ENCODE results near the gene OTULIN.
A peak's percentile ranks its signal among the peaks of the same experiment; 100 is the strongest.

The OTULIN gene

GRCh38 chr5:14664270-14665100, at the start of gene OTULIN:
Gene OTULIN (plus strand): TSS chr5:14664718. CDS start chr5:14664826, 108 bp downstream.
- peak; percentile 83 for DNase-seq

- no peak for DNase-seq
Observed at GRCh38 chr5:14615365-14615764, 49.2 kb upstream of the OTULIN start.

- no peak for DNase-seq
Observed at GRCh38 chr5:14617441-14617840, 47.1 kb upstream of the OTULIN start.

- no peak for DNase-seq
Observed at GRCh38 chr5:14627270-14627669, 37.2 kb upstream of the OTULIN start.

- peak; percentile 52 for DNase-seq
Observed at GRCh38 chr5:14628346-14628745, 36.2 kb upstream of the OTULIN start.

GRCh38 chr5:14630671-14631070, 33.8 kb upstream of the OTULIN start:
- DNase-seq, result no peak

GRCh38 chr5:14635656-14636055, 28.9 kb upstream of the OTULIN start:
- no peak for DNase-seq

GRCh38 chr5:14640765-14641164, 23.8 kb upstream of the OTULIN start:
- DNase-seq, result no peak

GRCh38 chr5:14644623-14645237, 19.8 kb upstream of the OTULIN start:
- no peak for DNase-seq

- no peak for DNase-seq
Observed at GRCh38 chr5:14650052-14650451, 14.5 kb upstream of the OTULIN start.

- DNase-seq, result no peak
Observed at GRCh38 chr5:14655146-14655741, 9.3 kb upstream of the OTULIN start.

GRCh38 chr5:14656898-14657297, 7.6 kb upstream of the OTULIN start:
- DNase-seq, result no peak

GRCh38 chr5:14659821-14660607, 4.5 kb upstream of the OTULIN start:
- DNase-seq, result no peak

- DNase-seq, result no peak
Observed at GRCh38 chr5:14660833-14661232, 3.7 kb upstream of the OTULIN start.

GRCh38 chr5:14662721-14663260, 1.7 kb upstream of the OTULIN start:
- DNase-seq, result no peak

- no peak for DNase-seq
Observed at GRCh38 chr5:14663734-14664269, 716 bp upstream of the OTULIN start.

GRCh38 chr5:14665101-14665822, 744 bp downstream of the OTULIN start:
- DNase-seq, result peak; percentile 32

- DNase-seq, result peak; percentile 63
Observed at GRCh38 chr5:14665949-14666348, 1.4 kb downstream of the OTULIN start.

GRCh38 chr5:14666357-14666756, 1.8 kb downstream of the OTULIN start:
- no peak for DNase-seq

GRCh38 chr5:14667290-14667689, 2.8 kb downstream of the OTULIN start:
- no peak for DNase-seq

GRCh38 chr5:14667770-14668169, 3.3 kb downstream of the OTULIN start:
- DNase-seq, result no peak

- peak; percentile 44 for DNase-seq
Observed at GRCh38 chr5:14668181-14668591, 3.7 kb downstream of the OTULIN start.
